NCI-H2107 (cell line): Measurements from ENCODE around the gene ECT2.
"Not testable (repeated sequence)": the region's sequence is repeated elsewhere in the genome, so short reads cannot be mapped to it uniquely, and the experiment has no call there.

ENCODE experiments used
- DNase-seq: peaks from one replicate; lab custom pipeline; 2025; lab: John Stamatoyannopoulos, UW

ECT2 gene

GRCh38 chr3:172750368-172751174 lies at the start of gene ECT2:
Gene ECT2, plus strand, starts transcription at chr3:172750726. Its CDS starts 3,805 bp downstream, at chr3:172754531.
- peak; percentile 100 for DNase-seq

- no peak for DNase-seq
Measured at GRCh38 chr3:172700936-172701455, 49.5 kb upstream of the ECT2 start.

- DNase-seq, result no peak
Measured at GRCh38 chr3:172701751-172702150, 48.8 kb upstream of the ECT2 start.

- DNase-seq, result no peak
Measured at GRCh38 chr3:172702256-172702655, 48.3 kb upstream of the ECT2 start.

- not testable (repeated sequence) for DNase-seq
Measured at GRCh38 chr3:172702731-172703130, 47.8 kb upstream of the ECT2 start.

GRCh38 chr3:172704001-172704400 lies 46.5 kb upstream of the ECT2 start:
- no peak for DNase-seq

- no peak for DNase-seq
Measured at GRCh38 chr3:172705170-172705569, 45.4 kb upstream of the ECT2 start.

- no peak for DNase-seq
Measured at GRCh38 chr3:172707030-172707429, 43.5 kb upstream of the ECT2 start.

GRCh38 chr3:172707967-172708366 lies 42.6 kb upstream of the ECT2 start:
- DNase-seq, result no peak

- no peak for DNase-seq
Measured at GRCh38 chr3:172708921-172709773, 41.4 kb upstream of the ECT2 start.

GRCh38 chr3:172709774-172710663 lies 40.5 kb upstream of the ECT2 start:
- peak; percentile 26 for DNase-seq

- peak; percentile 95 for DNase-seq
Measured at GRCh38 chr3:172710664-172711453, 39.7 kb upstream of the ECT2 start, which contains the start of gene NCEH1. Gene NCEH1, minus strand, starts transcription at chr3:172711067. Its CDS starts 83 bp downstream, at chr3:172710984.

- DNase-seq, result no peak
Measured at GRCh38 chr3:172711454-172711795, 39.1 kb upstream of the ECT2 start.

- DNase-seq, result no peak
Measured at GRCh38 chr3:172713316-172713715, 37.2 kb upstream of the ECT2 start.

GRCh38 chr3:172716476-172716875 lies 34.0 kb upstream of the ECT2 start:
- DNase-seq, result no peak

GRCh38 chr3:172717493-172718088 lies 32.9 kb upstream of the ECT2 start:
- no peak for DNase-seq

- not testable (repeated sequence) for DNase-seq
Measured at GRCh38 chr3:172722536-172723040, 27.9 kb upstream of the ECT2 start.

- no peak for DNase-seq
Measured at GRCh38 chr3:172726380-172726779, 24.1 kb upstream of the ECT2 start.

- DNase-seq, result no peak
Measured at GRCh38 chr3:172735014-172735413, 15.5 kb upstream of the ECT2 start.

- no peak for DNase-seq
Measured at GRCh38 chr3:172739462-172739861, 11.1 kb upstream of the ECT2 start.
